NCI-H2081 treated with DMSO at 0.1 percent for 48 hours (cell line): ENCODE results near the gene ITGA11.

ENCODE experiments used
- DNase-seq: peaks from one replicate; lab custom pipeline; 2025; lab: John Stamatoyannopoulos, UW

The ITGA11 gene

DNA sequence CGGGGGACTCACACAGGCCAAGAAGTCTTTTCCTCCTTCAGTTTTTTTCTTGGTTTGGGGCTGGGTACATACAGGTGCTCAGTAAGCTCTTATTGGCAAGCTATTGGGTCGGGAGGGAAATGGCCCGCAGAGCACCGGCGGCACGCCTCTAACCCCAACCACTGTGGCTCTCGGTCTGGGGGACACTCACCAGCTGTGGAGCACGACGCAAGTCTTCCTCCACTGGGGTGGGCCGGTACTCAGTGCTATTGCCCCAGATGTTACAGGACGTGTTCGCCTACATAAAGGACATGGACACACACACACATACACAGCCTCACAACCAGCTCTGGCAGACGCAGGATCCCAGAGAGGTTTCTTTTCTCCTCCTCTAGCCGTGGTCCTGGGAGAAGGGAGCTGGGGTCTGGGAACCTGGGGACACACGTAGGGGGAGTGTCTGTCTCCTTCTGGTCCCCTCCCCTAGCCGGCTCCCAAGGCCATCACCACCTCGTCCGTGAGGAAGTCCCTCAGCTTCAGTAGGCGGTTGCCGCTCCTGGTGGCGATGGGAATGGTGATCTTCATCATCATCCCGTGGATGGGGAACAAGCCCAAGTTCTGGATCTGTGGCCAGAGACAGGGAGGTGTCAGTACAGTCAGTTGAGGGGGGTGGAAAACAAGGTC lies 121.0 kb downstream of the ITGA11 start:
- DNase-seq, result no peak

DNA sequence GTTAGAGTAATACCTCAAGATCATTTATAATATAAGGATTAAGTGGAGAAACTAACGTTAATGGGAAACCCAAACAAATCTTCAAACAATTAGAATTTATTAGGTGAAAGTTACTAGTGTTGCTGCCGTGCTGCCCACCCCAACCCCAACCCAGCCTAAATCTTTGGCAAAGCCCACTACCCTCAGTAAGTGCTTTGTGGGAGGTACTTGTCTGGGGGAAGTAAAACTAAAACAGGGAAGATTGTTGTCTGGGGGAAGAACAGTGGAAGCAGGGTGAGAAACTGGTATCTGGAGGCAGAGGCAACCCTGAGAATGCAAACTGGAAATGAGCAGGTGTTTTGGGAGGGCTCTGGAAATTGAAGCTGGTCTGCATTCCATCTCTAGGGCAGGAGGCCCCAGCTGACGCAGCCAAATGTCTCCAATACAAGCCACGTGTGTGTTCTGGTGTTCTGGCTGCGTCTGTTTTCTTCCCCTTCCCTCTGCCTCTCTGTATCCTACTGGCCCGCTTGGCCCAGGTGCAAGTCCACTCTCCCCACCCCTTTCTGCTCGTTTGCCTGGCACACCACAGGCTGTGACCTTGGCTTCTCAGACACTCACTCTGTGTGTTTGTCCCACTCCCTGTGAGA lies 121.7 kb downstream of the ITGA11 start:
- DNase-seq, result no peak

DNA sequence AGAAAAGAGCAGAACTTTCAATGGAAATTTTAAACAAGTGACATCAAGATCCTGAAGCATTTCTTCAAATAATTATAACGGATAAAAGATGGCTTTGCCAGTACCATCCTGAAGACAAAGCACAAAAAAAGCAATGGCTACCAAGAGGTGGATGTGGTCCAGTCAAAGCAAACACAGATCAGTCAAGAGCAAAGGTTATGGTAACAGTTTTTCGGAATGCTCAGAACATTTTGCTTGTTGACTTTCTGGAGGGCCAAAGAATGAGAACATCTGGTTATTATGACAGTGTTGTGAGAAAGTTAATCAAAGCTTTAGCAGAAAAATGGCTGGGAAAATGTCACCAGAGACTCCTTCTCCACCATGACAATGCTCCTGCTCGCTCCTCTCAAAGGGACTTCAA lies 122.9 kb downstream of the ITGA11 start:
- DNase-seq, result no peak

DNA sequence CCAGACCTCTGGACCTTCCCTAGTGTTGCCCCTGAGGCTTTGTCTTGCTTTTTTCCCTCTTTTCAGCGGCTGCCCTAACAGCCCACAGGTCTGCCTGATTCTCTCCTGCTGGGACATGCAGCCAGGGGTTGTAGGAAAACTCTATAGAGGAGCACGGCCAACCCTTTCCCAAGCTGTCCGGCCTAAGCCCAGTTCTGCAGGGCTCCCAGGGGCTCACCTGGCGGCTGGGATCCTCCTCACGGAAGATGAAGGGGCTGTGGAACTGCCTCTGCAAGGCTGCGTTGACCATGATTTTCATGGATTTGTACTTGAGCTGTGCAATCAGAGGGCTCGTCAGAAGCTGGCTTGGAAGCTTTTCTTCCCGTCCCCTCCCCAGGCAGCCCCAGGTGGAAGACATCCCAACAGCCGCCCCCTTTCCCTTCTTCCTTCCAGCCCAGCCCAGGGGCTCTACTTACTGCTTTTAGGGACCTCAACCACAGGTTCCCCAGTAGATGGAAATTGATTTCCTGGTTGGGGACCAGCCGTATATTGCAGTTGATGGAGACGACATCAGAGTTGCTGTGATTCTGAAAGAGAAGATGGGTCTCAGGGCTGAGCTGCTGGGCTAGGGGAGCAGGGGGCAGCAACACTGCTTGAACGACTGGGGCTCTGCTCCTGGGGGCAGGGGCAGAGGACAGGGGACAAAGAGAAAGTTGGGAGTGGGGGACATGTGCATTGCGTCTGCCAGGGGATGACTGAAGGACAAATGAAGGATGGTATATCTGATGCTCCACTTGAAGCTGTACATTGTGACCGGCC lies 124.6 kb downstream of the ITGA11 start:
- DNase-seq, result no peak

DNA sequence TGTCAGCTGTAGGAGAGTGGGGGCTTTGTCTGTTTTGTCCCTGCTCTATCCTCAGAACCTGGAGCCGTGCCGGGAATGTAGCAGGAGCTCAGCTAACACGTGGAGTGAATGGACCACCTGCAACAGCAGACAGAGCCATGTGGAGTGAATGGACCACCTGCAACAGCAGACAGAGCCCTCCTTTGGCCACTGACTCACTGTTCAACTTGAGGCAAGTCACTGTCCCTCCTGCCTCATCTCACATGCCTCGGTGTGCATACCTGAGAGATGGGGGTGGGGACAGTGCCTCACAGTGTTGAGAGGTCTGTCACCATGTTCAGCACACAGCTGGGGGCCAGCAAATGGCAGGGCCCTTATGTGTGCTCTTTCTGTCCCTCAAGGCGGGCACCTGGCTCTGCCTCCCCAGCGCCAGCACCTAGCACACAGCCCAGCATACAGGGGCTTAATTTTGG lies 126.5 kb downstream of the ITGA11 start:
- DNase-seq, result no peak

DNA sequence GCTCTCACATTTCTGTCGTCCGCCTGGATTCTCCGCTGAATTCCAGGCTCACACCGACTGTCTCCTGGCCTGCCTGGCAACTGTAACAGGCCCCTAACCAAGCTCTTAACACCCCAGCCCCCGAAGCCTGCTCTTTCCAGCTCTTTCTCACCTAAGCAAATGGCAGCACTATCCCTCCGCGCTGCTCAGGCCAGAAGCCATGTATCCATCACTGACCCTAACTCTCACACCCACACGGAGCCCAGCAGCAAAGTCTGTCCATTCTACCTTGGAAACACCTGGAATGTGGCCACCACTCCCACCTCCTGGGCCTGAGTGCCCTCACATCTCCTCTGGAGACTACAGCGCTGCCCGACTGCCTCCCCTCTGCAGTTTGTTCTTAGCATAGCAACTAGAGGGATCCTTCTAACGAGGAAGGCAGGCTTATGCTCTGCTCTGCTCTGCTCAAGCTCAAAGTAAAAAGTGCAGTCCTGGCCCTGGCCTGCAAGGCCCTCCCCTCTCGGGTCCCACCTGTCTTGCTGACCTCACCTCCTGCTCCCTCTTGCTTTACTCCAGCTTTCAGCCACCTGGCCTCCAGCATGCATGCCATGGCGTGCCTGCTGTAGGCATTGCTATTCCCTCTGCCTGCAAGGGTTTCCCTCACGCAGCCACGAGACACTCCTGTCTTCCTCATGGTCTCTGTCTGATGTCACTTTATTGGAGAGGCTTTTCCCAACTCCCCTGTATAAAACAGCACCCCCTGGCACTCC lies 127.2 kb downstream of the ITGA11 start:
- DNase-seq, result no peak

DNA sequence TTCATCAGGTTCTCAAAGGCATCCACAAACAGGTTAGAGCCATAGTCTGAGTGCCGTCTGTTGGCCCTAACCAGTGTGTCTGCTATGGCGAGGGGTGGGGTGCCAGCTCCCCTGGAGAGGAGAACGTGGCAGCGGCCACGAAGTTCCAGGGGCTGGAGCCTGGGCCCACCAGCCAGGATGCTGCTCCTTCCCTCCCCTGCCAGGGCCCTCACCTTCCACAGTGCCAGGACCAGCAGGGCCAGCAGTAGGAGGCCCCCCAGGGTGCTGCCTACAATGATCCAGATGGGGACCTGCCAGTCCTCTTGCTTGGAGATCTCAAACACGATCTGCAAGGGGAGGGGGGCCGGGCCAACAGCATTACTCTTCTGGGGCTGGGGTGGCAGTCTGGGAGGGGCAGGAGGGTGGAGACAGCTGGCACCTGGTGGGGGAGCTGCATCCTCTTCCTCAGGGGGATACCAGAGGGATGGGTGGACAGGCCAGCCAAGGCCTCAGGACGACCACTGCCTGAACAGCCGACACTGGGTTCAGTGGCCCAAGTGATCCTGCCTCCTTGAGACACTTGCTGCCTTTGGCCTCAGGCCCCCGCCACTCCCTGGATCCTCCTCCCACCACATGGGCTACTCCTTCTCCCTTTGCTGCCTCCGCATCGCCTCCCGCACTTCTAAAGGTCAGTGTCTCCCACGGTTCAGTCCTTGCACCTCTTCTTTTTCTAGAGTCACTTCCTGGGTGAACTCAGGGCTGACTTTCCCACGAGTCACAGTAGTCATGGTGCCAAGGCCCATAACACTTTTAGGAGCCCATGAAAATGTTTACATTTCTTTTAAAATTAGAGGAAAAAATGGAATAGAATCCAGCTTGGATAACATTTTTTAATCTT lies 128.2 kb downstream of the ITGA11 start:
- no peak for DNase-seq

DNA sequence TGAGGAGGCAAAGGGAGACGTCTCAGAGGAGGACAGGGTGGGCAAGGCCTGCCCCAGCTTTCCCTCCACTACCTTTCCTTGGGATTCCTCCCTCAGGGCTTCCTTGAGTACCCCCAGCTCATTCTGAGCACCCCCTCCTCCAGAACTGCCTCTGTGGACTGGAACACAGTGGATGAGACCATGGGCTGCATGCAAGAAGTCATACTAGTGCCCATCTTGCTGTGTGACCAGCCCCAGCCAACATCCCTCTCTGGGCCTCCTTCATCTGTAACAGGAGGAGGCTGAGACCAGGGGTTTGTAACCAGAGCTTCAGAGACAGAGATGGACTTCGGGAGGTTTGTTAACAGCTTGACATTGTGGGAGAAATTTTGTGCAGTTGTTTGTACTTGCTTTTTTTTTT lies 128.8 kb downstream of the ITGA11 start:
- DNase-seq, result no peak

DNA sequence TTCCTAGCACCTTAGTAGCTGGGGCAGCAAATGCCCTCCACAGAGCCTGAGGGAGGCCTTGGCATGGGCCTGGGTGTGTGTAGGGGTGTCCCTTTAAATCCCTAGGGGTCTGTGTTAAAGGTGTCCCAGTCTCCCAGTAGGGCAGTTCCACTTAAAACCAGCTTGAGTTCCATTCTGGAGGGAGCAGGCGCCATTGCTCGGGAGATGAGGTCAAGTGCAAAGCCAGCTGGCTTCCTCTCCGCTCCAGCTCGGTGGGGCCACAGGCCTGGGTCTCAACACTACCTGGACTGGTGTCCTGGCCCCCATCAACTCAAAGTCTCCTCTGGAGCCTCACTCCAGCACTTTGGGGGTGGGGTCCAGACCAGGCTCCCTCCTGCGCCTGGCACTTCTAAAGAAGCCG lies 129.2 kb downstream of the ITGA11 start:
- DNase-seq, result no peak

DNA sequence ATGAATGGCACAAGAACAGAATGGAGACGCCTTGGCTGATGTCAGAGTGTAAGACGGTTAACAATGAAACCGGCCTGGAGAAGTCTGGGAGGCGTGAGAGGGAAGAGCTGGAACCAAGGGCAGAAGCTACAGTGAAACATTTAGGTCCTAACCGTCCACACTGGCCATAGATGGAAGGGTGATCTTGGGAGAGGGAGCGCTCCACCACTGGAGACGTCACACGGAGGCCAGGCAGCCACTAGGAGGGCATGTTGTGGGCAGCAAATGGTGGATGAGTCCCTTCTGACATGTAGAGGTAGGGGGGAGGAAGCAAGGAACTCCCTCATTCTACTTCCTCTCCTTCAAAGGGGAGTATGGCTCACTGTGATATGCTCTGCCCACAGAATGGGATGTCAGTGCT lies 130.7 kb downstream of the ITGA11 start:
- DNase-seq, result no peak

DNA sequence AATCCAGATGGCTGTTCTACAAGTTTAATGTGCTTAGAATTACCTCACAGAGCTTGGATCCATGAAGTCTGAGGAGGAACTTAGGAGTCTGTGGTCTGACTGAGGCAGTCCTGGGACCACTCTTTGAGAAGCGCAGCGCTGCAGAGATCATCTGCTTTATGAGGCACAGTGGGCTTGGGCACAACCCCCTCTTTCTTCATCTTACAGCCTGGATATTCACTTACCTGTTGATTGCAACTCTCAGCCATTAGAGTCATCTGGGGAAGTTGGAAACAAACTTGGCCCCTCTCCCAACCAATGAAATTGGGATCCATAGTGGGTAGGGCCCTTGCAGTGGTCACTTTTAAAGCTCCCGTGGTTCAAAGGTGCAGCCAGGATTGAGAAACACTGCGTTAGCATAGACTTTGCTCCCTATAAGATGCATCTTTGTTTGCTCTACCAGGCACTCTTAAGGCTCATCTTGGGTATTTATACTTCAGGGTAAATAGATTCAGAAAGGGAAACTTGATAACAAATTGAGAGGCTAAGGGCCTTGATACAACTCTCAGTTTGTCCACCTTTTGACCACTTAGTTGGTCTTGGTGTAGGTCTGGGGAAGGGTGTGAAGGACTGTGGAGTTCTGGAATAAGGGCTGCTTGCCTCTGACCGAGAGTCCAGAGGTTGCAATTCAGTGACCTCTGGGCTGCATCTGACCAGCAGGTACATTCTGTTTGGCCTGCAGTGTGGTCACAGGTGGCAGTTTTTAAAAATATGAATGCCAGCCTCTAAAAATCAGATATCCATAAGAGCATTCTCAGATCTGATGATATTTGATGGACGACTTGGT lies 131.6 kb downstream of the ITGA11 start:
- DNase-seq, result no peak

DNA sequence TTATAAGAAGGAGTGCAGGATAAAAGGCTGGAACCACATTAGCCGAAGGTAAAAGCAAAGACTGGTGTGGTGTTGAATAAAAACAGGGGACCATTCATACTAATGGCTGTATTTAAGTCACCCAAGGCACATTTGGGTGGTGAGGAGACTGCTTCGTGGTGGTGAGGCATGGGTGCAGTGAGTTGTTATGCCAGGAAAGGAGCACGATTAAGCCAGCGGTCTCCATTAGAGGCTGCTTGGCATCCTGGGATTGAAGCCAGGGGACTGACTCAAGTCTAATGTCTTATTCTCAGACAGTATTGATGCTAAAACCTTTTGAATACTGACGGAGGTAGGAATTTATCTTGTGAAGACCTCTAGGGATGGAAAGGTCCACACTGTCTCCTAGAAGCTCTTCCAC lies 132.5 kb downstream of the ITGA11 start:
- DNase-seq, result no peak

DNA sequence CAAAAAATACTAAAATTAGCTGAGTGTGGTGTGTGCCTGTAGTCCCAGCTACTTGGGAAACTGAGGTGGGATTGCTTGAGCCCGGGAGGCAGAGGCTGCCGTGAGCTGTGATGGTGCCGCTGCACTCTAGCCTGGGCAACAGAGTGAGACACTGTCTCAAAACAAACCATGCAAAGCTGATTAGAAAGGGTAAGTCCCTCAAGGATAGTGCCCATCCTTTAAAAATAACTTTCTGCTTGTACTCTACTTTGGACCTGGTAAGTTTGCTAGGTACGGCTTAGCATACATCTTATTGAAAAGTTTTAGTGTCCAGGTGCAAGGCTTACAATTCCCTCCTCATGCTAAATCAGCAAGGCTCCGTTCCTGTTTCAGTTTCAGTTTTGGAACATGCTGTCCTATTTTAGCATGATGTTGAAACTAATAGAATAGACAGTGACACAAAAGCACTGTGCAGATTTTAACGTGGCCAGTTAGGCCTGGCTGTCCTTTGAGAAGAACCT lies 133.0 kb downstream of the ITGA11 start:
- DNase-seq, result no peak

DNA sequence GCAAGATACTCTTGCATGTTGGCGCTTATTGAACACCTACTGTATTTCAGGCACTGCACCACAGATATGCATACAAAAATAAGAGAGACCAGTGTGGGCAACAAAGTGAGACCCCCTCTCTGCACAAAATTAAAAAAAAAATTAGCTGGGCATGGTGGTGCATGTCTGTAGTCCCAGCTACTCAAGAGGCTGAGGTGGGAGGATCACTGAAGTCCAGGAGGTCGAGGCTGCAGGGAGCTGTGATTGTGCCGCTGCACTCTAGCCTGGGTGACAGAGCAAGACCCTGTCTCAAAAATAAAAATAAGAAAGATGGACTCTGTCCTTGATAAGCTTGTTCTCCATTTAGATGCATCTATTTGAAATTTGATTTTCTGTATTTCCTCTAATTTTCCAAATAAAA lies 133.6 kb downstream of the ITGA11 start:
- DNase-seq, result no peak

DNA sequence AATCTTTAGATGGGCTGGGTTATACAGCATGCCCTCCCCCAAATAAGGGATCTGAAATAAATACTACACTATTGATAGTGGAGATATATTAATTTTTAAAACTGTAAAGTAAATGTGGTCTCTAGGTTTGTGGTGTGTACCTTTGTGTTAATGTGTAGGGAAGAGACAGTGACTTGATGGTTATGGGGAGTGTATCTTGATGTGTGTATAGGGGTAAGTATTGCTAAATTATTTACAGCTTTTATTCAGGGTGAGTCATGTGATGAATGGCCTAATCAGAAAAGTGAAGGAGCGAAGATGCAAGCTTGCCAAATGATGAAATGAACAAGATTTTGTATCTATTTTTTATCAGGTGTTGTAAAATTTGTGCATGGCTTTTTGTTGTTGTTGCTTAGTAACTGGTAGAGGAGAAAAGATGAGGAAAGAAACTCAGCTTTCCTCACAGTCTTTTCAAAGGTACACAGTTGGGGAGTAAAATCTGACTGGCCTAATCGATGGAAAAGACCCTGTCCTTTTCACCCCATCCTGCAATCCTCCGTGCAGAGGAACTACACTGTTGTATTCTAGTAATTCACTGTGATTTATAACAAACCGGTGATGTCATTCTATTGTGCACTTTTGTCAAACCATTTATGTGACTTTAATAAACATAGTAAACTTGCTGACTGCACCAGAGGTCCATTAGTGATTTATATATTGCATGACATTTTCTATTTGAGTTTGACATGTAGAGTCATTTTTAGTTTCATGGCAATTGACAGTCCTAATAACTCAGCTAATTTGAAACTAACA lies 136.8 kb downstream of the ITGA11 start:
- DNase-seq, result no peak

DNA sequence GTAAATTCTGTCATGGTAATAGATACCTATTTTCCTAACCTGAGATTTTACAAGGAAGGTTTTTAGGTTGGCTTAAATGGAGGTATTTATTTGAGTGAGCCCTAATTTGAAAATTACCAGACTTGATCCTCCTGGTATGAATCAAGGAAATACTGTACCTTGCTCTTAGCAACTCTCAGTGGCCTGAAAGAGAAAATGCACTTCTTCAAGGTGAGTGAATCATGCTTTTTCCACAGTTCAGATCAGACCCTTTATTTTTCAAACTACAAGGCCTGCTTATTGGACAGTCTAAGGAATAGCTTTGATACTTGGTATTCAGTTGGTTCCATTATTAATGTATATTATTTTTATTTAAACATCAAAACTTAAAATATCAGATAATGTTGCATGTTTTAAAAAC lies 139.0 kb downstream of the ITGA11 start:
- no peak for DNase-seq

DNA sequence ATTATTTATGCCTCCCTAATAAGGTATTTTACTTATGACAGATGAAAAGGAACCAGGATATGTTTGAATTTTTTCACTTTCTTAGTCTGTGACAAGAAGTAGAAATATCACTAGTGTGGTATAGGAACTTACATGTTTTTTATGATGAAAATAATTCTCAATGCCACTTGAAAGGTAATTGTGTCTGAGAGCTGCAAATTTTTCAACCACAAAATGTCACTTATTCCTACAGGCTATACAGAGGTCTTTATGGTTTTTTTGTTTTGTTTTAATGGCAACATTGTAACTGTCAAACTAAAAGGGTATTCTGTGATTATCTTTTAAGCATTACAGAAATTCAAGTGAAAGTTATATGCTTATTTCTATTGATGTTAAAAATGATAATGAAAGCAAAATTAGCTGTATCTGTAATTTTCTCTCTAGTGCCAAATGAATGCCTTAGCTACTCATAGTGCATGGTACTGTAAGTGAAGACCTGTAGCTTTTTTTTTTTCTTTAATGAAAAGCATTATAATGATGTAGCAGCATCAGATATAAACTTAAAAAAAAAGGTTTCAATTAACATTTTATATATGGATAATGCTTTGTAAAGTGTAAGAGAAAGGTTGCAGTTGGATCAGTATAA lies 139.7 kb downstream of the ITGA11 start:
- no peak for DNase-seq

DNA sequence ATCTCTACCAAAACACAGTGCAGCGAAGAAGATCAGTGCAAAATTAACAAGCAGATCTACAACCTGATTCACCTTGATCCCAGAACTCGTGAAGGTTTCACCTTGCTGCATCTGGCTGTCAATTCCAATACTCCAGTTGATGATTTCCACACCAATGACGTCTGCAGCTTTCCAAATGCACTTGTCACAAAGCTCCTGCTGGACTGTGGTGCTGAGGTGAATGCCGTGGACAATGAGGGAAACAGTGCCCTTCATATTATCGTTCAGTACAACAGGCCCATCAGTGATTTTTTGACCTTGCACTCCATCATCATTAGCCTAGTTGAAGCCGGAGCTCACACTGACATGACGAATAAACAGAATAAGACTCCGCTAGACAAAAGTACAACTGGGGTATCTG lies 141.2 kb downstream of the ITGA11 start:
- DNase-seq, result no peak
